K562 (cell line): Measurements from ENCODE around the gene CNKSR1. TPM values are rescaled to one million over a fixed set of nuclear protein-coding genes. Genes with fewer than 3 reads are reported as not detected.
A peak's percentile ranks its signal among the peaks of the same experiment; 100 is the strongest.

Source experiments
- JUND ChIP-seq, 2 experiments: IDR thresholded peaks; 2 replicates in 1 of 2; 3 replicates in 1 of 2; pipeline ENCODE4 v1.6.1; 2011; ENCODE audit warnings: borderline replicate concordance in 2 of 2, low read depth in 2 of 2, low read length in 2 of 2, improper control_type of control experiment in 1 of 2, missing biosample characterization in 1 of 2, missing genetic modification characterization in 1 of 2, missing genetic modification reagents in 1 of 2
- ZNF224 ChIP-seq: sonication (generic); formaldehyde crosslinking; IDR thresholded peaks from 2 replicates; pipeline ENCODE4 v1.8.0; 2022; ENCODE audit warnings: mild to moderate bottlenecking, missing genetic modification reagents
- ZNF444 ChIP-seq: fragments of 250-450 bp; sonication (Bioruptor Pico); IDR thresholded peaks from 2 replicates; pipeline ENCODE4 v1.4.0; 2020; ENCODE audit warnings: mild to moderate bottlenecking, moderate library complexity
- polyA plus RNA-seq, 8 experiments: library from polyadenylated mRNA; depleted of rRNA in 4 of 8; stranded (reverse) in 5 of 8; unstranded in 3 of 8; fragments of >200 nt; fragmentation: Nextera tagmentation in 2 of 8; fragmentation: Illumina TruSeq in 1 of 8; extraction: Ambion mirVana in 2 of 8; extraction: Trizol in 1 of 8; gene quantifications; 2 replicates each; pipeline versions ENCODE4 v1.2.1 to v1.2.3, GENCODE V29; 2011 to 2014; ENCODE audit warnings: inconsistent platforms in 1 of 8, missing spikeins in 1 of 8
- total RNA-seq, 7 experiments: library from RNA; depleted of rRNA in 6 of 7; stranded (reverse); fragments of >200 nt in 6 of 7; fragmentation: Illumina TruSeq in 2 of 7; extraction: Trizol in 2 of 7; gene quantifications; 2 replicates each; pipeline versions ENCODE4 v1.2.1 to v1.2.3, GENCODE V29; 2011 to 2021; ENCODE audit warnings: low replicate concordance in 1 of 7
- TF ChIP-seq, protein P1 (sequence below): fragments of 250-450 bp; sonication (Bioruptor Pico); IDR thresholded peaks from 2 replicates; pipeline ENCODE4 v1.5.0; 2021; ENCODE audit warnings: mild to moderate bottlenecking, moderate library complexity
- TF ChIP-seq, protein P2 (sequence below): sonication (generic); formaldehyde crosslinking; IDR thresholded peaks from 2 replicates; pipeline ENCODE4 v1.8.1; 2023; ENCODE audit warnings: mild to moderate bottlenecking, missing genetic modification reagents, moderate library complexity
- TF ChIP-seq, protein P3 (sequence below): IDR thresholded peaks from 3 replicates; pipeline ENCODE4 v1.6.1; 2011; ENCODE audit warnings: borderline replicate concordance, mild to moderate bottlenecking, moderate library complexity; ENCODE audit not compliant: insufficient read length; ENCODE audit errors: extremely low read depth

The CNKSR1 gene
- total and polyA plus RNA-seq, 9 of the 15 experiments (the other 6 are each of a cell fraction or from before 2014, with no cell fraction given) = 0.03 to 2.8 (median 1.1) TPM

DNA sequence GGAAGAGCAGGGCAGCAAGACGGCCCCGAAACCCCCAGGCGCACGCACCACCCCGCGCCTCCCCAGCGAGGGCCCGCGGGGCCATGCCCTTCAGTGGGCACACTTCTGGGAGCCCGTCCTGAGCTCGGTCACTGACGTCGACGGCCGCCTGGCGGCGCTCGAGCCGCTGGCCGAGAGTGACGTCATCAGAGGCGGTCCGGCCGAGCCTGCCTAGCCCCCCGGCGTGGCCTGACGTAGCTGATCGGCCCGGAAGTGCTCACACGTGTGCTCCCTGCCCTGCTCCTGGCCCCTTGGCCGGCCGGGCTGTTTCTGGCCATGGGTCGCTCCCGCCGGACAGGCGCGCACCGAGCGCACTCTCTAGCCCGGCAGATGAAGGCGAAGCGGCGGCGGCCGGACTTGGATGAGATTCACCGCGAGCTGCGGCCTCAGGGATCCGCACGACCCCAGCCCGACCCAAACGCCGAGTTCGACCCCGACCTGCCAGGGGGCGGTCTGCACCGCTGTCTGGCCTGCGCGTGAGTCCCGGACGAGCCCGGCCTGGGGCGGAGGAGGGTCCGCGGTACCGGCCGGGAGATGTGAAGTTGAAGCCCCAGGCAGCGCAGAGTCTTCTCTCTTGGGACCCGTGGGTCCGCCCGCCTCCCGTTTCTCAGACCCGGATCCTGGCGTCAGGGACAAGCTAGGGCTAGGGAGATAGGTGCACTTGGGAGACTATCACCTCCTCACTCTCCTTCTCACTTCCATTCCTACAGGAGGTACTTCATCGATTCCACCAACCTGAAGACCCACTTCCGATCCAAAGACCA, 7.4 kb upstream of the CNKSR1 start, which contains the start of gene ZNF593 (continued):
- TF ChIP-seq, protein P1, sequence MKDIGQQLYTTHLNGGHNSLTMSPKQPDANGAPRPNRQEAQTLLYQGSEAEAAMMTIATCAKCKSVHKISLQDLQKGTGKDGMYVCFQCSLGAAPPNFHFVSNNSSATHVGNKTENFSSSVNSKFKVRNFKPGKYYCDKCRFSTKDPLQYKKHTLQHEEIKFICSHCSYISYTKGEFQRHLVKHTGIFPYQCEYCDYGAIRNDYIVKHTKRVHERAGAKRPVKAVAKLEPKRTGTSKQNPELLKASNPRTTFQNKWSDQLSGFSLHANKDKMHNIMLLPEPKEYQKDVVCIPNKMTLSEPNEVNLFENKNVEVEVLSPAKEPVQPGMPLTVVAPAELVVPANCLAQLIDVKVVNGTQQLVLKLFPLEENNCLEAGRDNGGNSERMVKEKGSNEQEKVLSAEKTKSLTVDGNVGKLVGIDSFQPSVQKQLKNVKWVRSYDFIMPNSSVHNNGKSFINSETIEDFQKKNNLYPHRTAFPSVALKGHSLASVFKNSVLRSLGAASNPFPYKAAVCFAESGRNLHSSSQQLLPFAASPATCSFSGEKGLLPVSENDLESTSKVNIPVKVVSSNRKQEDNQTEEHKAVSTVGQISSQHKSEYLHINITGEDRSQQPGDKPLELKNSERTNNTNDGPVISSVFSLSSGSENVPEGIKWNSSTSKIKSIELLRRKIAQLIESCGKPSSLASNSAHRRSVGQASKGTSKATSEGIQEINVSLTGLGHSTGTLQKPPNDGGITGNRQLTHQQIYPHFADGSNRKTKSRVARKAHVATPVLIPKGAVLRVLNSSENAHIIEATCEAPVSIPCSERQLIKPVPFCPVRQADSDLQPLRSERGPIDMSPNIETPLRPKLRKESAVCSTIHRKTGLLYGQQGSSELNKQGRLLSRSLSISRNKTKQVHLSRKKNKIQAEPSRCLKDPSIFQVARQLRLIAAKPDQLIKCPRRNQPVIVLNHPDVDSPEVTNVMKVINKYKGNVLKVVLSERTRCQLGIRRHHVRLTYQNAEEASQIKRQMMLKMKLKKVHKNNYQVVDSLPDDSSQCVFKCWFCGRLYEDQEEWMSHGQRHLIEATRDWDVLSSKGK (CRISPR knock-in tag) = no peak
- TF ChIP-seq, protein P2, sequence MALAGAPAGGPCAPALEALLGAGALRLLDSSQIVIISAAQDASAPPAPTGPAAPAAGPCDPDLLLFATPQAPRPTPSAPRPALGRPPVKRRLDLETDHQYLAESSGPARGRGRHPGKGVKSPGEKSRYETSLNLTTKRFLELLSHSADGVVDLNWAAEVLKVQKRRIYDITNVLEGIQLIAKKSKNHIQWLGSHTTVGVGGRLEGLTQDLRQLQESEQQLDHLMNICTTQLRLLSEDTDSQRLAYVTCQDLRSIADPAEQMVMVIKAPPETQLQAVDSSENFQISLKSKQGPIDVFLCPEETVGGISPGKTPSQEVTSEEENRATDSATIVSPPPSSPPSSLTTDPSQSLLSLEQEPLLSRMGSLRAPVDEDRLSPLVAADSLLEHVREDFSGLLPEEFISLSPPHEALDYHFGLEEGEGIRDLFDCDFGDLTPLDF = peak; percentile 83
- TF ChIP-seq, protein P3, sequence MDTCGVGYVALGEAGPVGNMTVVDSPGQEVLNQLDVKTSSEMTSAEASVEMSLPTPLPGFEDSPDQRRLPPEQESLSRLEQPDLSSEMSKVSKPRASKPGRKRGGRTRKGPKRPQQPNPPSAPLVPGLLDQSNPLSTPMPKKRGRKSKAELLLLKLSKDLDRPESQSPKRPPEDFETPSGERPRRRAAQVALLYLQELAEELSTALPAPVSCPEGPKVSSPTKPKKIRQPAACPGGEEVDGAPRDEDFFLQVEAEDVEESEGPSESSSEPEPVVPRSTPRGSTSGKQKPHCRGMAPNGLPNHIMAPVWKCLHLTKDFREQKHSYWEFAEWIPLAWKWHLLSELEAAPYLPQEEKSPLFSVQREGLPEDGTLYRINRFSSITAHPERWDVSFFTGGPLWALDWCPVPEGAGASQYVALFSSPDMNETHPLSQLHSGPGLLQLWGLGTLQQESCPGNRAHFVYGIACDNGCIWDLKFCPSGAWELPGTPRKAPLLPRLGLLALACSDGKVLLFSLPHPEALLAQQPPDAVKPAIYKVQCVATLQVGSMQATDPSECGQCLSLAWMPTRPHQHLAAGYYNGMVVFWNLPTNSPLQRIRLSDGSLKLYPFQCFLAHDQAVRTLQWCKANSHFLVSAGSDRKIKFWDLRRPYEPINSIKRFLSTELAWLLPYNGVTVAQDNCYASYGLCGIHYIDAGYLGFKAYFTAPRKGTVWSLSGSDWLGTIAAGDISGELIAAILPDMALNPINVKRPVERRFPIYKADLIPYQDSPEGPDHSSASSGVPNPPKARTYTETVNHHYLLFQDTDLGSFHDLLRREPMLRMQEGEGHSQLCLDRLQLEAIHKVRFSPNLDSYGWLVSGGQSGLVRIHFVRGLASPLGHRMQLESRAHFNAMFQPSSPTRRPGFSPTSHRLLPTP = no peak
- TF ChIP-seq ZNF444 (CRISPR knock-in tag) (no peak), JUND (IDR thresholded peaks at IDR 0.05; ENCODE audit: borderline replicate concordance, low read depth, low read length) (peak; percentile 99), JUND (tag; IDR thresholded peaks at IDR 0.05; ENCODE audit: borderline replicate concordance, low read depth, low read length) (peak; percentile 99), ZNF224 (CRISPR knock-in tag) (0 out of 2 replicates have a peak, but pooled peaks have one; percentile 59)
